ENCODE results near the gene COPG2.

GRCh38 chr7:130566898-130567280, 101.7 kb downstream of the COPG2 start:
- TF ChIP-seq, protein P1, sequence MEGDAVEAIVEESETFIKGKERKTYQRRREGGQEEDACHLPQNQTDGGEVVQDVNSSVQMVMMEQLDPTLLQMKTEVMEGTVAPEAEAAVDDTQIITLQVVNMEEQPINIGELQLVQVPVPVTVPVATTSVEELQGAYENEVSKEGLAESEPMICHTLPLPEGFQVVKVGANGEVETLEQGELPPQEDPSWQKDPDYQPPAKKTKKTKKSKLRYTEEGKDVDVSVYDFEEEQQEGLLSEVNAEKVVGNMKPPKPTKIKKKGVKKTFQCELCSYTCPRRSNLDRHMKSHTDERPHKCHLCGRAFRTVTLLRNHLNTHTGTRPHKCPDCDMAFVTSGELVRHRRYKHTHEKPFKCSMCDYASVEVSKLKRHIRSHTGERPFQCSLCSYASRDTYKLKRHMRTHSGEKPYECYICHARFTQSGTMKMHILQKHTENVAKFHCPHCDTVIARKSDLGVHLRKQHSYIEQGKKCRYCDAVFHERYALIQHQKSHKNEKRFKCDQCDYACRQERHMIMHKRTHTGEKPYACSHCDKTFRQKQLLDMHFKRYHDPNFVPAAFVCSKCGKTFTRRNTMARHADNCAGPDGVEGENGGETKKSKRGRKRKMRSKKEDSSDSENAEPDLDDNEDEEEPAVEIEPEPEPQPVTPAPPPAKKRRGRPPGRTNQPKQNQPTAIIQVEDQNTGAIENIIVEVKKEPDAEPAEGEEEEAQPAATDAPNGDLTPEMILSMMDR (conservative IDR thresholded peaks at IDR 0.05 in 1 of 2, IDR thresholded peaks at IDR 0.05 in 1 of 2; ENCODE audit: low read depth in 1 of 2, low read length in 2 of 2), result no peak
- no peak for TF ChIP-seq EZH2 (IDR thresholded peaks at IDR 0.05; ENCODE audit: low read length, missing control alignments)

Measured in fibroblast of lung (primary cell).